Neural progenitor cell (in vitro differentiated cells): ENCODE data around the gene TRAF4. TPM values are rescaled to one million over a fixed set of nuclear protein-coding genes. Genes with fewer than 3 reads are reported as not detected.
"Not testable (repeated sequence)": the region's sequence is repeated elsewhere in the genome, so short reads cannot be mapped to it uniquely, and the experiment has no call there.

Experiments used
- DNase-seq: peaks from one replicate; pipeline ENCODE4 v3.0.0-alpha.2; 2016; ENCODE audit warnings: low spot score
- H2AFZ ChIP-seq: fragments of 200-600 bp; sonication (generic); replicated peaks from 2 replicates; pipeline ENCODE4 v1.6.1; 2016; ENCODE audit warnings: antibody characterized with exemption
- H3F3A ChIP-seq: fragments of 200-600 bp; sonication (generic); 2 replicates; pipeline ENCODE4 v1.6.1; 2016; ENCODE audit warnings: antibody characterized with exemption, low read depth
- H3K27ac ChIP-seq: fragments of 200-600 bp; sonication (generic); 2 replicates; pipeline ENCODE4 v1.5.1; 2016; ENCODE audit warnings: mild to moderate bottlenecking
- H3K27me3 ChIP-seq: fragments of 200-600 bp; sonication (generic); 2 replicates; pipeline ENCODE4 v1.6.1; 2016; ENCODE audit warnings: mild to moderate bottlenecking, moderate library complexity
- H3K36me3 ChIP-seq: fragments of 200-600 bp; sonication (generic); 2 replicates; pipeline ENCODE4 v1.5.1; 2016
- H3K4me1 ChIP-seq: fragments of 200-600 bp; sonication (generic); 2 replicates; pipeline ENCODE4 v1.6.1; 2016; ENCODE audit warnings: mixed run types
- H3K4me2 ChIP-seq: fragments of 200-600 bp; sonication (generic); 2 replicates; pipeline ENCODE4 v1.6.1; 2016
- H3K4me3 ChIP-seq: fragments of 200-600 bp; sonication (generic); 2 replicates; pipeline ENCODE4 v1.5.1; 2016
- H3K79me2 ChIP-seq: fragments of 200-600 bp; sonication (generic); 2 replicates; pipeline ENCODE4 v1.6.1; 2016; ENCODE audit warnings: low read depth
- H3K9ac ChIP-seq: fragments of 200-600 bp; sonication (generic); 2 replicates; pipeline ENCODE4 v1.6.1; 2016
- H3K9me3 ChIP-seq: fragments of 200-600 bp; sonication (generic); 2 replicates; pipeline ENCODE4 v1.5.1; 2016; ENCODE audit warnings: low read depth
- H4K20me1 ChIP-seq: fragments of 200-600 bp; sonication (generic); 2 replicates; pipeline ENCODE4 v1.6.1; 2016; ENCODE audit warnings: low read depth
- H3K27ac Mint-ChIP-seq: 3 replicates; pipeline ENCODE4 v1.8.0; 2021; ENCODE audit warnings: mixed read lengths
- H3K27me3 Mint-ChIP-seq: 2 replicates; pipeline ENCODE4 v1.8.0; 2022; ENCODE audit warnings: low read depth, mild to moderate bottlenecking, inconsistent platforms, moderate library complexity, mixed read lengths; ENCODE audit not compliant: insufficient read depth
- H3K36me3 Mint-ChIP-seq: 3 replicates; pipeline ENCODE4 v1.8.0; 2021; ENCODE audit warnings: mixed read lengths
- H3K4me1 Mint-ChIP-seq: 3 replicates; pipeline ENCODE4 v1.8.0; 2021; ENCODE audit warnings: mixed read lengths
- H3K4me3 Mint-ChIP-seq: 3 replicates; pipeline ENCODE4 v1.8.0; 2021; ENCODE audit warnings: mild to moderate bottlenecking, moderate library complexity, mixed read lengths
- H3K9me3 Mint-ChIP-seq: 3 replicates; pipeline ENCODE4 v1.8.0; 2020; ENCODE audit warnings: mixed read lengths
- CTCF ChIP-seq: fragments of 200-600 bp; sonication (generic); IDR thresholded peaks from 2 replicates; pipeline ENCODE4 v1.5.1; 2017; ENCODE audit warnings: antibody characterized with exemption, mild to moderate bottlenecking
- EZH2 ChIP-seq: fragments of 200-600 bp; sonication (generic); IDR thresholded peaks from 2 replicates; pipeline ENCODE4 v1.6.1; 2017; ENCODE audit warnings: antibody characterized with exemption, mild to moderate bottlenecking, moderate library complexity
- EZH2phosphoT487 ChIP-seq: fragments of 200-600 bp; sonication (generic); IDR thresholded peaks from 2 replicates; pipeline ENCODE4 v1.6.1; 2017; ENCODE audit warnings: antibody characterized with exemption
- total RNA-seq: library from RNA; depleted of rRNA; stranded (reverse); fragments of >200 nt; gene quantifications from 2 replicates; pipeline ENCODE4 v1.2.3, GENCODE V29; 2015; ENCODE audit warnings: low replicate concordance

Gene TRAF4
- total RNA-seq, 1 donor from 2014 or later: 32.2 TPM

GRCh38 chr17:28722417-28723158, 21.2 kb upstream of the TRAF4 start:
- H3K9me3 Mint-ChIP-seq: no peaks in the 10 kb centered on the region
- Histone ChIP-seq H3K27ac (no peak overlapping the region), H3K9me3 (no peaks in the 10 kb centered on the region), H2AFZ (no peak overlapping the region), H4K20me1 (peaks cover 58% of the 10 kb centered on the region), H3K79me2 (peaks cover 53% of the 10 kb centered on the region), H3K4me3 (peak overlapping the region; percentile 4), H3K9ac (no peak overlapping the region), H3K4me1 (peaks cover 42% of the 10 kb centered on the region), H3F3A (peaks cover 88% of the 10 kb centered on the region), H3K36me3 (peaks cover 7% of the 10 kb centered on the region), H3K4me2 (peak overlapping the region; percentile 32), H3K27me3 (no peaks in the 10 kb centered on the region)
- peak overlapping the region; percentile 41 for H3K4me3 Mint-ChIP-seq
- TF ChIP-seq CTCF (no peak), EZH2 (no peak), EZH2phosphoT487 (no peak)
- peaks cover 26% of the 10 kb centered on the region for H3K36me3 Mint-ChIP-seq
- no peak overlapping the region for H3K27ac Mint-ChIP-seq
- H3K27me3 Mint-ChIP-seq: peaks cover 6% of the 10 kb centered on the region
- no peak for DNase-seq
- H3K4me1 Mint-ChIP-seq: peaks cover 61% of the 10 kb centered on the region

DNA sequence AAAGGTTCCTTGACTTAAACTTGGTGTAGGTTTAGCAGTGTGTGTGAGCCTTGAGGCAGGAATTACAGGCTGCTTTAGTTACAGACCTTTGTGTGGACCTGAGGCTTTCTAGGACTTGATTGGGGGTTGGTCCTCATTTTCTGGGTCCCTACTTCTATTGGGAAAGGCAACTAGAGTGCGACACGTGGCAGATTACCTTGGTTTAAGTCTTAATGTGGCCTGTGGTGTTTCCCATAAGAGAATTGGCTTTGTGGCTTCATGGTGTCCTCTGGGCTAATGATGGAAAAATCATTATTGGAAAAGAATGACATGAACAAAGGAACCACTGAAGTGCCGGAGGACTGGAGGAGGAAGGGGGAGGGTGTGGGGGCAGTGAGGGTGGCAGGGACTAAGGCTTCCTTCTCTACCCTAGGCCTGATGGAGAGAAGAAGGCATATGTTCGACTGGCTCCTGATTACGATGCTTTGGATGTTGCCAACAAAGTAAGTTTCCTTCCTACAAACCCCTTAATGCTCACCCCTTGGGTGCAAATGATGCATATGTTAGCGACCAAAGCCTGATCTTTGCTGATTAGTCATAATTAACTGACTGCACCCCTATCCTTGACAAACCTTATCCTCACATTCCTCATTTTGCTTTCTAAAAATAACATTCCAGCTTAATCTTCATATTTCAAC, 20.5 kb upstream of the TRAF4 start:
- H3K79me2 ChIP-seq: peaks cover 53% of the 10 kb centered on the region
- H3K9ac ChIP-seq: no peak overlapping the region
- no peaks in the 10 kb centered on the region for H3K27me3 ChIP-seq
- no peak overlapping the region for H3K27ac ChIP-seq
- H3K4me3 Mint-ChIP-seq: peak overlapping the region; percentile 28
- peaks cover 4% of the 10 kb centered on the region for H3K27me3 Mint-ChIP-seq
- no peak overlapping the region for H2AFZ ChIP-seq
- no peaks in the 10 kb centered on the region for H3K9me3 Mint-ChIP-seq
- H3K9me3 ChIP-seq: no peaks in the 10 kb centered on the region
- H3K4me3 ChIP-seq: no peak overlapping the region
- peaks cover 42% of the 10 kb centered on the region for H3K4me1 ChIP-seq
- H3K36me3 Mint-ChIP-seq: peaks cover 26% of the 10 kb centered on the region
- no peak for TF ChIP-seq EZH2phosphoT487
- TF ChIP-seq EZH2: no peak
- TF ChIP-seq CTCF: no peak
- peaks cover 58% of the 10 kb centered on the region for H4K20me1 ChIP-seq
- H3K27ac Mint-ChIP-seq: no peak overlapping the region
- no peak overlapping the region for H3K4me2 ChIP-seq
- no peak for DNase-seq
- peaks cover 90% of the 10 kb centered on the region for H3F3A ChIP-seq
- H3K4me1 Mint-ChIP-seq: peaks cover 62% of the 10 kb centered on the region
- peaks cover 7% of the 10 kb centered on the region for H3K36me3 ChIP-seq

- not testable (repeated sequence) for H3K4me2 ChIP-seq, H2AFZ ChIP-seq, H3K27ac ChIP-seq, H3K36me3 ChIP-seq, H3K4me3 ChIP-seq, H3K27me3 Mint-ChIP-seq, H3K9ac ChIP-seq, H3K27ac Mint-ChIP-seq, H3K27me3 ChIP-seq, H3K9me3 ChIP-seq, H3K9me3 Mint-ChIP-seq, DNase-seq
- Mint-ChIP-seq H3K4me1 (peaks cover 59% of the 10 kb centered on the region), H3K36me3 (peaks cover 26% of the 10 kb centered on the region), H3K4me3 (peak overlapping the region; percentile 90)
- H3K79me2 ChIP-seq: peaks cover 53% of the 10 kb centered on the region
- H3F3A ChIP-seq: peaks cover 87% of the 10 kb centered on the region
- H3K4me1 ChIP-seq: peaks cover 36% of the 10 kb centered on the region
- H4K20me1 ChIP-seq: peaks cover 58% of the 10 kb centered on the region
Measured at GRCh38 chr17:28723836-28724499, 19.8 kb upstream of the TRAF4 start.
